Measurements from ENCODE around the gene FKBP7. TPM values are rescaled to one million over a fixed set of nuclear protein-coding genes. Genes with fewer than 3 reads are reported as not detected.
"Not testable (repeated sequence)": the region's sequence is repeated elsewhere in the genome, so short reads cannot be mapped to it uniquely, and the experiment has no call there.

The FKBP7 gene, protein sequence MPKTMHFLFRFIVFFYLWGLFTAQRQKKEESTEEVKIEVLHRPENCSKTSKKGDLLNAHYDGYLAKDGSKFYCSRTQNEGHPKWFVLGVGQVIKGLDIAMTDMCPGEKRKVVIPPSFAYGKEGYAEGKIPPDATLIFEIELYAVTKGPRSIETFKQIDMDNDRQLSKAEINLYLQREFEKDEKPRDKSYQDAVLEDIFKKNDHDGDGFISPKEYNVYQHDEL
- total RNA-seq: 0.64 and 1.3 TPM in 2 replicates

DNA sequence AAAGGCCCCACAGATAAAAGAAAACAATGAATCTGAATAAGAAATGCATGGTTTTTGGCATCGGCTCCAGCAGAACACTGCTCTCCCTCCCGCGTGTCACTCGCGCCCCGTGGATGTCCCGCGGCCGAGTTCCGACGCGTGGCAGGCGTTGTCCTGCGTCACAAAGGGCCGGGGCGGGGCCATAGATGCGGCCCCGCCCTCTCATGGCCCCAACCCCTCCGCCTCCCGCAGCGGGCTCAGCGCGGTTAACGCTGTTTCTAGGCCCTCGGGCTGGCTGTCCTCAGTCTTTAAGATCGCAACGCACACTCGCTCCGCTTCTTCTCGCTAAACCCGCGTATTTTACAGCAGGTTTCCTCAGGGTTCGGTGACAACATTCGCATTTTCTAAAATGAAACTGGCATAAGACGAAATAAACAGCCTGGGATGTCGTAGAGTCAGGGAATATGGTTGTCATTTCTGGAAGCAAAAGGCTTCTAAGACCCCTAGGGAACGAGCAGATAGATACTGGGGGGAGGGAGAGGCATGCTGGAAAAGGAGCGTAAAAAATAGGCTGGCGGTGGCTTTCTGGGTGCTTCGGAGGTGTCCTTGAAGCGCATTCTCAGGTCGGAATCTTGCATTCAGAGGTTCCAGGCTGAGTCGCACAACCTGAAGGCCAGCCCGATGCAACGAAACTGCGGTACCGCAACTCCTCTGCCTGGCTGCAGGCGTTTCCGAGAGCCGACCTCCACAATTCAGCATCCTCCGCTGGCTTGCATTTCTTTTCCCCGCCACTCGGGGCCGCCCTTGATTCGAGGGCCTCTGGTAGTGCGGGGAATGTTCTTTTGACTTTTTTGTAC is at the start of gene FKBP7:
Gene FKBP7, minus strand, starts transcription at position 162 of the 836 bp plus-strand sequence. Its CDS starts 101 bp downstream, at position 61.
- FAIRE-seq (no peak), DNase-seq (ENCODE audit: low read depth) (peak; percentile 58)
- H3K4me3 ChIP-seq (ENCODE audit: low read depth, low read length): peak within 1 kb of the TSS; percentile 70
- TF ChIP-seq, protein P1, sequence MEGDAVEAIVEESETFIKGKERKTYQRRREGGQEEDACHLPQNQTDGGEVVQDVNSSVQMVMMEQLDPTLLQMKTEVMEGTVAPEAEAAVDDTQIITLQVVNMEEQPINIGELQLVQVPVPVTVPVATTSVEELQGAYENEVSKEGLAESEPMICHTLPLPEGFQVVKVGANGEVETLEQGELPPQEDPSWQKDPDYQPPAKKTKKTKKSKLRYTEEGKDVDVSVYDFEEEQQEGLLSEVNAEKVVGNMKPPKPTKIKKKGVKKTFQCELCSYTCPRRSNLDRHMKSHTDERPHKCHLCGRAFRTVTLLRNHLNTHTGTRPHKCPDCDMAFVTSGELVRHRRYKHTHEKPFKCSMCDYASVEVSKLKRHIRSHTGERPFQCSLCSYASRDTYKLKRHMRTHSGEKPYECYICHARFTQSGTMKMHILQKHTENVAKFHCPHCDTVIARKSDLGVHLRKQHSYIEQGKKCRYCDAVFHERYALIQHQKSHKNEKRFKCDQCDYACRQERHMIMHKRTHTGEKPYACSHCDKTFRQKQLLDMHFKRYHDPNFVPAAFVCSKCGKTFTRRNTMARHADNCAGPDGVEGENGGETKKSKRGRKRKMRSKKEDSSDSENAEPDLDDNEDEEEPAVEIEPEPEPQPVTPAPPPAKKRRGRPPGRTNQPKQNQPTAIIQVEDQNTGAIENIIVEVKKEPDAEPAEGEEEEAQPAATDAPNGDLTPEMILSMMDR (IDR thresholded peaks at IDR 0.05; ENCODE audit: insufficient read depth, low read length, severe bottlenecking): peak; percentile 75
- no peaks in the 10 kb centered on the region for H3K27me3 ChIP-seq (ENCODE audit: control insufficient read depth, insufficient read depth, low read length)
- H3K36me3 ChIP-seq (ENCODE audit: control insufficient read depth, insufficient read depth, low read length): no peaks in the 10 kb centered on the region

DNA sequence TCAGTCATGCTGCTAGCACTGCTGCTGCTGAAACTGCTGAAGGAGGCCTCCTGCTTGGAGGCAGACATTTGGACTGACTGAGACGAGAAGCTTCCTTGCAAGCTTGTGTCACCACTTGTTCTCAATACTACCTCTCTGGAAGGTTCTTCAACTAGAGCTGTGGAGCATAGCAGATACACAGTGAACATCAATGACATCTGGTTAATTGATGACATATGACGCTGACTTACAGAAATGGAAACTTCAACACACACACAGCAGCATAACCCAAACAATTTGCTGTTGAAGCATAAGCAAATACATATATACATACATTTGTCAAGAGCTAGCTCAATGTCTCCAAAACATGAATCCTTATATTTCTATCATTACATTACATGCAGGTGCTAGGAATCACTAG is 49.2 kb upstream of the FKBP7 start:
- Histone ChIP-seq H3K4me3 (ENCODE audit: low read depth, low read length) (no peak overlapping the region), H3K27me3 (ENCODE audit: control insufficient read depth, insufficient read depth, low read length) (no peaks in the 10 kb centered on the region), H3K36me3 (ENCODE audit: control insufficient read depth, insufficient read depth, low read length) (peaks cover 2% of the 10 kb centered on the region)
- no peak for DNase-seq (ENCODE audit: low read depth)
- FAIRE-seq: no peak
- TF ChIP-seq, protein P1 (IDR thresholded peaks at IDR 0.05; ENCODE audit: insufficient read depth, low read length, severe bottlenecking): no peak

DNA sequence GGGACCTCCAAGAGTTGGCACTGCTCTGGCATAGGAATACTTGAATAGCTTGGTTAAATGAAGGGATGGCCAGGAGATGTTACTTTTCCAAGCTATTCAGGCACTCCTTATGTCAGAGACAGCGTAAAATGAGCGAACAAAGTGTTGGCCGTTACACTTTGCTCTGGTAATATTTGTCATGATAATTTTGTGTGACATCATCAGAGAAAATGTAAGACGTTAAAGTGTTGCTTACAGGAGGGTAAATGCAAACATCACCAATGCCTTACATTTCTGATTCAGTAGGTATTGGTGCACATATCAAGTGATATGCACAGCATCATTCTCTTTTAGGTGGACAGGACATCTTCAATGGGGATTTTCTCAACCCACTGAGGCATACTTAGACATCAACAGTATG is 47.9 kb upstream of the FKBP7 start:
- H3K4me3 ChIP-seq (ENCODE audit: low read depth, low read length): no peak overlapping the region
- TF ChIP-seq, protein P1 (IDR thresholded peaks at IDR 0.05; ENCODE audit: insufficient read depth, low read length, severe bottlenecking): no peak
- FAIRE-seq (no peak), DNase-seq (ENCODE audit: low read depth) (no peak)
- H3K27me3 ChIP-seq (ENCODE audit: control insufficient read depth, insufficient read depth, low read length): no peaks in the 10 kb centered on the region
- no peaks in the 10 kb centered on the region for H3K36me3 ChIP-seq (ENCODE audit: control insufficient read depth, insufficient read depth, low read length)

DNA sequence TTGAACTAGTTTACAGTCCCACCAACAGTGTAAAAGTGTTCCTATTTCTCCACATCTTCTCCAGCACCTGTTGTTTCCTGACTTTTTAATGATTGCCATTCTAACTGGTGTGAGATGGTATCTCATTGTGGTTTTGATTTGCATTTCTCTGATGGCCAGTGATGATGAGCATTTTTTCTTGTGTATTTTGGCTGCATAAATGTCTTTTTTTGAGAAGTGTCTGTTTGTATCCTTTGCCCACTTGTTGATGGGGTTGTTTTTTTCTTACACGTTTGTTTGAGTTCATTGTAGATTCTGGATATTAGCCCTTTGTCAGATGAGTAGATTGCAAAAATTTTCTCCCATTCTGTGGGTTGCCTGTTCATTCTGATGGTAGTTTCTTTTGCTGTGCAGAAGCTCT is 47.1 kb upstream of the FKBP7 start:
- not testable (repeated sequence) for H3K4me3 ChIP-seq (ENCODE audit: low read depth, low read length); H3K27me3 ChIP-seq (ENCODE audit: control insufficient read depth, insufficient read depth, low read length); DNase-seq (ENCODE audit: low read depth); H3K36me3 ChIP-seq (ENCODE audit: control insufficient read depth, insufficient read depth, low read length); FAIRE-seq

DNA sequence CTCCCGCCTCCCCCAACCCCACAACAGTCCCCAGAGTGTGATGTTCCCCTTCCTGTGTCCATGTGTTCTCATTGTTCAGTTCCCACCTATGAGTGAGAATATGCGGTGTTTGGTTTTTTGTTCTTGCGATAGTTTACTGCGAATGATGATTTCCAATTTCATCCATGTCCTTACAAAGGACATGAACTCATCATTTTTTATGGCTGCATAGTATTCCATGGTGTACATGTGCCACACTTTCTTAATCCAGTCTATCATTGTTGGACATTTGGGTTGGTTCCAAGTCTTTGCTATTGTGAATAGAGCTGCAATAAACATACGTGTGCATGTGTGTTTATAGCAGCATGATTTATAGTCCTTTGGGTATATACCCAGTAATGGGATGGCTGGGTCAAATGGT is 46.6 kb upstream of the FKBP7 start:
- not testable (repeated sequence) for H3K27me3 ChIP-seq (ENCODE audit: control insufficient read depth, insufficient read depth, low read length); FAIRE-seq; H3K4me3 ChIP-seq (ENCODE audit: low read depth, low read length); DNase-seq (ENCODE audit: low read depth); H3K36me3 ChIP-seq (ENCODE audit: control insufficient read depth, insufficient read depth, low read length)

DNA sequence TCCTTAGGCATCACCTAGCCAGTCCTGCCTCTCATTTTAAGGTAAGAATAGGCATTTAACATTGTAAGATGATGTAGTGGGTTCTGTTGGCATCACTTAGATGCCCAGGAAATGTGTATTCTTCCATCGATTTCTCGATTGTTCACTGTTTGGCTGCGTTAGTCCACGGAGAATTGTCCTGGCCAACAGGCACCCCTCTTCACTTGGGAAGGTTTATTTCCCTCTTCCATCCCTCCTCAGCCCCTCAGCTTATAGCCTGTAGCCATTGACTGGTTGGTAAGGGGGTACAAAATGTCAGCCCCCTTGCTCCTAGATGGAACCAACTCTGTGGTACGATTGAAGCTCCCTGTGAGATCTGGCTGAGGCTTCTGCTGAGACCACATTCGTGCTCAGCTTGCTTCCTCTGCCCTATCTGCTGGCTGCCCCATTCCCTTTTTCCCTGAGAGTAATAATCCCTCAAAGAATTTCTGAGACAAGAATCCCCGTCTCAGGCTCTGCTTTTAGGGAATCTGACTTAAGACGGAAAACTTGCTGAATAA is 45.3 kb upstream of the FKBP7 start:
- no peaks in the 10 kb centered on the region for H3K27me3 ChIP-seq (ENCODE audit: control insufficient read depth, insufficient read depth, low read length)
- DNase-seq (ENCODE audit: low read depth) (no peak), FAIRE-seq (no peak)
- H3K36me3 ChIP-seq (ENCODE audit: control insufficient read depth, insufficient read depth, low read length): no peaks in the 10 kb centered on the region
- TF ChIP-seq, protein P1 (IDR thresholded peaks at IDR 0.05; ENCODE audit: insufficient read depth, low read length, severe bottlenecking): no peak
- peak overlapping the region; percentile 61 for H3K4me3 ChIP-seq (ENCODE audit: low read depth, low read length)

Data from bronchial epithelial cell (primary cell).